Peyer's patch (tissue), 4 donors: ENCODE data around the gene P2RX6.
"Not testable (repeated sequence)": the region's sequence is repeated elsewhere in the genome, so short reads cannot be mapped to it uniquely, and the experiment has no call there.

Source experiments
- POLR2A ChIP-seq, 2 donors: fragments of 450-650 bp; IDR thresholded peaks; one replicate each; pipeline ENCODE4 v1.5.1; 2017; ENCODE audit warnings: antibody characterized with exemption in 2 of 2, mild to moderate bottlenecking in 2 of 2, moderate library complexity in 2 of 2
- TF ChIP-seq, protein P1 (sequence below), 6 experiments: fragments of 450-650 bp in 4 of 6; fragments of 200-600 bp in 2 of 6; sonication (generic) in 1 of 6; IDR thresholded peaks; one replicate each; pipeline ENCODE4 v1.5.1; 2017 to 2019; ENCODE audit warnings: antibody characterized with exemption in 6 of 6, mild to moderate bottlenecking in 3 of 6, moderate library complexity in 1 of 6

- not testable (repeated sequence) for TF ChIP-seq POLR2A (IDR thresholded peaks at IDR 0.05)
- TF ChIP-seq, protein P1, sequence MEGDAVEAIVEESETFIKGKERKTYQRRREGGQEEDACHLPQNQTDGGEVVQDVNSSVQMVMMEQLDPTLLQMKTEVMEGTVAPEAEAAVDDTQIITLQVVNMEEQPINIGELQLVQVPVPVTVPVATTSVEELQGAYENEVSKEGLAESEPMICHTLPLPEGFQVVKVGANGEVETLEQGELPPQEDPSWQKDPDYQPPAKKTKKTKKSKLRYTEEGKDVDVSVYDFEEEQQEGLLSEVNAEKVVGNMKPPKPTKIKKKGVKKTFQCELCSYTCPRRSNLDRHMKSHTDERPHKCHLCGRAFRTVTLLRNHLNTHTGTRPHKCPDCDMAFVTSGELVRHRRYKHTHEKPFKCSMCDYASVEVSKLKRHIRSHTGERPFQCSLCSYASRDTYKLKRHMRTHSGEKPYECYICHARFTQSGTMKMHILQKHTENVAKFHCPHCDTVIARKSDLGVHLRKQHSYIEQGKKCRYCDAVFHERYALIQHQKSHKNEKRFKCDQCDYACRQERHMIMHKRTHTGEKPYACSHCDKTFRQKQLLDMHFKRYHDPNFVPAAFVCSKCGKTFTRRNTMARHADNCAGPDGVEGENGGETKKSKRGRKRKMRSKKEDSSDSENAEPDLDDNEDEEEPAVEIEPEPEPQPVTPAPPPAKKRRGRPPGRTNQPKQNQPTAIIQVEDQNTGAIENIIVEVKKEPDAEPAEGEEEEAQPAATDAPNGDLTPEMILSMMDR (IDR thresholded peaks at IDR 0.05), result not testable (repeated sequence)
Observed at GRCh38 chr22:21064425-21064824, 49.5 kb downstream of the P2RX6 start.
